ENCODE measurements around the gene DDX39A.

The DDX39A gene

GRCh38 chr19:14433554-14434501, 14.7 kb upstream of the DDX39A start:
- FAIRE-seq: no peak

GRCh38 chr19:14432791-14433553, 13.8 kb upstream of the DDX39A start, which contains the start of gene PKN1:
TSS of gene PKN1 (plus strand) at chr19:14433306. CDS start at chr19:14433522, 216 bp downstream.
- FAIRE-seq: no peak

- FAIRE-seq: no peak
These were observed 11.6 kb upstream of the DDX39A start for GRCh38 chr19:14430712-14431111.

GRCh38 chr19:14428882-14429416, 9.8 kb upstream of the DDX39A start:
- no peak for FAIRE-seq

- FAIRE-seq: no peak
These were observed 8.3 kb upstream of the DDX39A start for GRCh38 chr19:14427461-14427860.

- FAIRE-seq: no peak
These were observed 6.6 kb upstream of the DDX39A start for GRCh38 chr19:14425696-14426138.

- FAIRE-seq: no peak
These were observed 360 bp downstream of the DDX39A start for GRCh38 chr19:14418856-14419105.

GRCh38 chr19:14416817-14417231, 2.3 kb downstream of the DDX39A start:
- no peak for FAIRE-seq

- FAIRE-seq: no peak
These were observed 4.0 kb downstream of the DDX39A start for GRCh38 chr19:14414926-14415690.

- FAIRE-seq: no peak
These were observed 5.4 kb downstream of the DDX39A start for GRCh38 chr19:14413693-14414181.

GRCh38 chr19:14412996-14413692, 6.0 kb downstream of the DDX39A start:
- no peak for FAIRE-seq

- no peak for FAIRE-seq
These were observed 6.7 kb downstream of the DDX39A start for GRCh38 chr19:14412324-14412995.

GRCh38 chr19:14411938-14412245, 7.2 kb downstream of the DDX39A start:
- FAIRE-seq: no peak

- no peak for FAIRE-seq
These were observed 7.8 kb downstream of the DDX39A start for GRCh38 chr19:14411161-14411937.

- no peak for FAIRE-seq
These were observed 8.8 kb downstream of the DDX39A start for GRCh38 chr19:14410091-14411051.

- FAIRE-seq: no peak
These were observed 9.8 kb downstream of the DDX39A start for GRCh38 chr19:14409146-14410023.

GRCh38 chr19:14408491-14409145, 10.5 kb downstream of the DDX39A start:
- FAIRE-seq: no peak
